Stomach (tissue), 9 donors: ENCODE measurements around the gene MAVS. TPM values are rescaled to one million over a fixed set of nuclear protein-coding genes. Genes with fewer than 3 reads are reported as not detected.

ENCODE experiments used
- DNase-seq, 2 donors: peaks; one replicate each; pipeline versions ENCODE4 v3.0.0 to v3.0.0-alpha.2; 2013 to 2019
- H3K27ac ChIP-seq, 5 donors: fragments of 200-600 bp in 4 of 5; sonication (generic) in 4 of 5; one replicate each; pipeline ENCODE4 v1.5.1; 2013 to 2019; ENCODE audit warnings: mild to moderate bottlenecking in 1 of 5, moderate library complexity in 1 of 5
- H3K27me3 ChIP-seq, 3 donors: fragments of 200-600 bp; sonication (generic); one replicate each; pipeline ENCODE4 v1.5.1; 2017 to 2019; ENCODE audit warnings: mixed run types in 1 of 3
- H3K36me3 ChIP-seq, 4 donors: fragments of 200-600 bp; sonication (generic); 1 replicate in 3 of 4; 2 replicates in 1 of 4; pipeline ENCODE4 v1.5.1; 2016 to 2019
- H3K4me1 ChIP-seq, 4 donors: fragments of 200-600 bp; sonication (generic); one replicate each; pipeline ENCODE4 v1.5.1; 2016 to 2019
- H3K4me3 ChIP-seq, 4 donors: fragments of 200-600 bp; sonication (generic) in 3 of 4; one replicate each; pipeline ENCODE4 v1.5.1; 2016 to 2019; ENCODE audit warnings: mild to moderate bottlenecking in 1 of 4
- H3K9me3 ChIP-seq, 4 donors: fragments of 200-600 bp; sonication (generic); one replicate each; pipeline ENCODE4 v1.5.1; 2016 to 2019
- CTCF ChIP-seq, 7 experiments: fragments of 450-650 bp in 4 of 7; fragments of 200-600 bp in 3 of 7; sonication (generic) in 3 of 7; IDR thresholded peaks; one replicate each; pipeline ENCODE4 v1.5.1; 2016 to 2019; ENCODE audit warnings: antibody characterized with exemption in 7 of 7, control low read depth in 2 of 7, mild to moderate bottlenecking in 1 of 7
- EP300 ChIP-seq: sonication (generic); formaldehyde crosslinking; IDR thresholded peaks from one replicate; pipeline ENCODE4 v1.6.1; 2017; ENCODE audit warnings: antibody characterized with exemption
- POLR2A ChIP-seq, 4 donors: fragments of 450-650 bp; IDR thresholded peaks; one replicate each; pipeline ENCODE4 v1.6.1; 2016; ENCODE audit warnings: antibody characterized with exemption in 4 of 4, control low read depth in 2 of 4, mild to moderate bottlenecking in 1 of 4, moderate library complexity in 1 of 4
- POLR2AphosphoS5 ChIP-seq, 3 donors: sonication (generic); formaldehyde crosslinking; IDR thresholded peaks; one replicate each; pipeline ENCODE4 v1.6.1; 2016; ENCODE audit warnings: antibody characterized with exemption in 3 of 3
- WGBS, 5 donors: extraction: QIAGEN DNeasy Blood & Tissue Kit in 3 of 5; methylation state at CpG; one replicate each; pipeline versions ENCODE4 v1.1.5 to v1.1.7; 2013 to 2018; 5-methylcytosine and 5-hydroxymethylcytosine counted together
- intact Hi-C: fragments of 100-400 bp; cut with DNase I; formaldehyde crosslinking; loops from one replicate; pipeline ENCODE4 v1.15.1; 2023; ENCODE audit warnings: low total_unique reads
- polyA plus RNA-seq, 3 donors: library from polyadenylated mRNA; stranded (reverse); fragments of 200-250 nt; gene quantifications; one replicate each; pipeline ENCODE4 v1.2.3, GENCODE V29; 2013
- total RNA-seq, 5 donors: library from RNA; depleted of rRNA; stranded (reverse); fragments of >200 nt; gene quantifications; one replicate each; pipeline versions ENCODE4 v1.1.0 to v1.2.3, GENCODE V29; 2014 to 2016
- donor health status: healthy with polysubstance abuse.
- donor health status: Bipolar disorder and iron deficiency.
- donor health status: healthy.

Gene MAVS
- total and polyA plus RNA-seq, 8 donors = 6.3 to 50.4 (median 30.8) TPM

DNA sequence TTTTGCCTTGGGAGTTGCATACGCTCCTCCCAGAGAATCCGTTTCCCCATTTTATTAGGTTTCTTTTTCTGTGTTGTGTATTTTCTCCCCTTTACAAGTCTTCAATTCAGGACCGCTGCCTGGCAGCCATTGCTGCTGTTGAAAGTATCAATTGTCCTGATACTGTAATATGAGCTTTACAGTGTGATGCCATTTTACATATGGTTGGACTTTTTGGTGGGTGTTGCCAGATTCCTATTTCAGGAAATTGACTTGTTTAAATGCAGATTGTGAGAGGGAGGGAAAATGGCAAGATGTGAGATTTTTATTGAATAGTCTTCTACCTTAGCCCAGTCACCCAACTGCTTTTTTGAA, 43.7 kb downstream of the MAVS start:
- intact Hi-C loops = no loop called here
- WGBS, 5 donors = 0 to 4% (median 1%) methylated on average over 3 of the region's 3 CpGs
- Histone ChIP-seq H3K9me3 (no peaks in the 10 kb centered on the region), H3K36me3 (no peaks in the 10 kb centered on the region), H3K4me1 (peaks cover 49 to 70% (median 63%) of the 10 kb centered on the region in 4 donors), H3K27me3 (no peaks in the 10 kb centered on the region), H3K27ac (peak overlapping the region; percentile 96 to 98 (median 97)), H3K4me3 (peak overlapping the region; percentile 87 to 100 (median 93))
- peak in 1 of 2 donors; percentile 61 for DNase-seq
- no peak for TF ChIP-seq POLR2AphosphoS5 (IDR thresholded peaks at IDR 0.05)
- no peak for TF ChIP-seq POLR2A (IDR thresholded peaks at IDR 0.05)
- no peak for TF ChIP-seq EP300
- no peak for TF ChIP-seq CTCF (IDR thresholded peaks at IDR 0.05)

GRCh38 chr20:3890999-3891929, 44.6 kb downstream of the MAVS start:
- H3K4me3 ChIP-seq = peak overlapping the region; percentile 87 to 100 (median 93)
- intact Hi-C loops = no loop called here
- no peaks in the 10 kb centered on the region for H3K36me3 ChIP-seq
- peak overlapping the region in 4 of 5 donors; percentile 16 to 97 (median 96) for H3K27ac ChIP-seq
- DNase-seq = no peak
- WGBS, 5 donors = 40 to 43% (median 42%) methylated on average over 16 of the region's 16 CpGs
- peaks cover 51 to 79% (median 69%) of the 10 kb centered on the region in 4 donors for H3K4me1 ChIP-seq
- TF ChIP-seq CTCF (IDR thresholded peaks at IDR 0.05) (no peak), POLR2AphosphoS5 (IDR thresholded peaks at IDR 0.05) (no peak), EP300 (no peak), POLR2A (IDR thresholded peaks at IDR 0.05) (no peak)
- H3K9me3 ChIP-seq = no peaks in the 10 kb centered on the region
- H3K27me3 ChIP-seq = no peaks in the 10 kb centered on the region

GRCh38 chr20:3894796-3895195, 48.2 kb downstream of the MAVS start:
- TF ChIP-seq POLR2AphosphoS5 (IDR thresholded peaks at IDR 0.05) (no peak), EP300 (no peak), CTCF (IDR thresholded peaks at IDR 0.05) (no peak), POLR2A (IDR thresholded peaks at IDR 0.05) (no peak)
- no peak overlapping the region for H3K27ac ChIP-seq
- no peaks in the 10 kb centered on the region for H3K36me3 ChIP-seq
- peaks cover 65 to 98% (median 84%) of the 10 kb centered on the region in 4 donors for H3K4me1 ChIP-seq
- no peaks in the 10 kb centered on the region for H3K9me3 ChIP-seq
- no peak overlapping the region for H3K4me3 ChIP-seq
- DNase-seq = no peak
- no peaks in the 10 kb centered on the region for H3K27me3 ChIP-seq
- WGBS, 5 donors = 72 to 83% (median 79%) methylated on average over 5 of the region's 5 CpGs
- intact Hi-C loops = no loop called here

- DNase-seq = no peak
- H3K9me3 ChIP-seq = no peaks in the 10 kb centered on the region
- H3K27ac ChIP-seq = peak overlapping the region in 1 of 5 donors; percentile 16
- H3K4me3 ChIP-seq = peak overlapping the region in 1 of 4 donors; percentile 6
- intact Hi-C loops = no loop called here
- no peaks in the 10 kb centered on the region for H3K36me3 ChIP-seq
- WGBS, 5 donors = 67 to 90% (median 87%) methylated on average over 4 of the region's 4 CpGs
- TF ChIP-seq POLR2AphosphoS5 (IDR thresholded peaks at IDR 0.05) (no peak), EP300 (no peak), CTCF (IDR thresholded peaks at IDR 0.05) (no peak), POLR2A (IDR thresholded peaks at IDR 0.05) (no peak)
- H3K4me1 ChIP-seq = peaks cover 72 to 100% (median 86%) of the 10 kb centered on the region in 4 donors
- H3K27me3 ChIP-seq = no peaks in the 10 kb centered on the region
These were observed 49.7 kb downstream of the MAVS start for GRCh38 chr20:3896302-3896701.
